ENCODE results near the gene NELFE.
"Not testable (repeated sequence)": the region's sequence is repeated elsewhere in the genome, so short reads cannot be mapped to it uniquely, and the experiment has no call there.

DNA sequence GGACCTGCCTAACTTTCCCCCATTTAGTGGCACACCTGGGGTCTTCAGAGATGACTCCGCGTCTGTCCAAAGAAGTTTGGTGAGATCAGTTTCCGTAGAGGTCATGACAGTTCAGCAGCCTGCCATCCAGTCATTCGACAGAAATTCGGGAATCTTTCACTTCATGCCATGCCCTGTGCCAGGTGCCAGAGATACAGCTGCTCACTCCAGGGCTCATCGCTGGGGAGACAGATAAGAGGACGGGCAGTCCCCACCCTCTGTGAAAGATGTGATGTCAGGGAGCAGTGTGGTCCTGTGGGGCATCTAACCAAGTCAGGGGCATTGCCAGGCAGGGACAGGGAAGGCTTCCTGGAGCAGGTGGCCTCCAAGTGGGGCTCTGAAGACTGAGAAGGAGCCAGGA lies 44.5 kb upstream of the NELFE start:
- TF ChIP-seq, protein P1, sequence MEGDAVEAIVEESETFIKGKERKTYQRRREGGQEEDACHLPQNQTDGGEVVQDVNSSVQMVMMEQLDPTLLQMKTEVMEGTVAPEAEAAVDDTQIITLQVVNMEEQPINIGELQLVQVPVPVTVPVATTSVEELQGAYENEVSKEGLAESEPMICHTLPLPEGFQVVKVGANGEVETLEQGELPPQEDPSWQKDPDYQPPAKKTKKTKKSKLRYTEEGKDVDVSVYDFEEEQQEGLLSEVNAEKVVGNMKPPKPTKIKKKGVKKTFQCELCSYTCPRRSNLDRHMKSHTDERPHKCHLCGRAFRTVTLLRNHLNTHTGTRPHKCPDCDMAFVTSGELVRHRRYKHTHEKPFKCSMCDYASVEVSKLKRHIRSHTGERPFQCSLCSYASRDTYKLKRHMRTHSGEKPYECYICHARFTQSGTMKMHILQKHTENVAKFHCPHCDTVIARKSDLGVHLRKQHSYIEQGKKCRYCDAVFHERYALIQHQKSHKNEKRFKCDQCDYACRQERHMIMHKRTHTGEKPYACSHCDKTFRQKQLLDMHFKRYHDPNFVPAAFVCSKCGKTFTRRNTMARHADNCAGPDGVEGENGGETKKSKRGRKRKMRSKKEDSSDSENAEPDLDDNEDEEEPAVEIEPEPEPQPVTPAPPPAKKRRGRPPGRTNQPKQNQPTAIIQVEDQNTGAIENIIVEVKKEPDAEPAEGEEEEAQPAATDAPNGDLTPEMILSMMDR (conservative IDR thresholded peaks at IDR 0.05), result not testable (repeated sequence)
- not testable (repeated sequence) for TF ChIP-seq EZH2 (IDR thresholded peaks at IDR 0.05; ENCODE audit: low read depth)

Data from PC-9 (cell line).